Lower lobe of right lung (tissue), 2 donors: ENCODE data around the gene COL9A2. TPM values are rescaled to one million over a fixed set of nuclear protein-coding genes. Genes with fewer than 3 reads are reported as not detected.

Source experiments
- ATAC-seq, 2 donors: fragments of 200-7000 bp; cut with Tn5 transposase; one replicate each; pipeline ENCODE4 v1.9.1; 2020 to 2022; ENCODE audit warnings: mild to moderate bottlenecking in 2 of 2, moderate library complexity in 2 of 2
- DNase-seq: peaks from one replicate; pipeline ENCODE4 v3.0.0-alpha.2; 2020
- H3K27ac ChIP-seq: fragments of 200-600 bp; one replicate; pipeline ENCODE4 v1.8.0; 2022
- H3K27me3 ChIP-seq: fragments of 200-600 bp; one replicate; pipeline ENCODE4 v1.8.0; 2022; ENCODE audit warnings: low read depth
- H3K36me3 ChIP-seq: fragments of 200-600 bp; one replicate; pipeline ENCODE4 v1.8.0; 2022; ENCODE audit warnings: mild to moderate bottlenecking
- H3K4me1 ChIP-seq: fragments of 200-600 bp; one replicate; pipeline ENCODE4 v1.8.0; 2022
- H3K4me3 ChIP-seq: fragments of 200-600 bp; one replicate; pipeline ENCODE4 v1.8.0; 2022; ENCODE audit warnings: mild to moderate bottlenecking
- H3K9me3 ChIP-seq: fragments of 200-600 bp; one replicate; pipeline ENCODE4 v1.8.0; 2022
- intact Hi-C: fragments of 100-400 bp; cut with DNase I; formaldehyde crosslinking; loops from one replicate; pipeline ENCODE4 v1.11.0; 2022
- total RNA-seq: library from RNA; stranded (reverse); fragmentation: NEBNext Ultra II Directional; extraction: Animal tissue kit (Norgen Biotek cat#: 25700); gene quantifications from one replicate; pipeline ENCODE4 v1.2.1, GENCODE V29; 2021
- TF ChIP-seq, protein P1 (sequence below): fragments of 200-600 bp; IDR thresholded peaks from one replicate; pipeline ENCODE4 v1.8.0; 2022; ENCODE audit warnings: antibody characterized with exemption, mild to moderate bottlenecking
- donor health status: DM: no; HTN: yes; CAD: no; lungs with severe emphysema.

The COL9A2 gene
- total RNA-seq, 1 donor from 2014 or later, result 7.6 TPM

DNA sequence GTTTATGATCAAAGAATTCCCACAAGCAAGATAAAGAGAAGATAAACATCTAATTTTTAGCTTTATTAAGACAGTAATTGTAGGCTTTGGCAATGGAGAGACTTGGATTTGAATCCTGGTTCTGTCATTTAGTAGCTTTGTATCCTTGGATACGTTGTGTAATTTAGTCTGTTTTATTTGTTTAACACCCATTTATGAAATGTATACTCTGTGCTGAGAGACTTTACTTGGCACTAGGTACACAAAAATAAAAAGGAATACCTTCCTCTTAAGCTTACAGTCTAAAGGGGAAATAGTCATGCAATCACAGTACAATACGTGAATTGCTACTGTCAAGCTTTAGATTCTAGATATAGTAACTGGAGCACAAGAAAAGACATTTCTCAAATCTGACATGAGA, 35.2 kb downstream of the COL9A2 start:
- peaks cover 93% of the 10 kb centered on the region for H3K36me3 ChIP-seq
- H3K9me3 ChIP-seq, result no peaks in the 10 kb centered on the region
- ATAC-seq, result peak; percentile 39 to 56
- DNase-seq, result no peak
- H3K4me3 ChIP-seq, result no peak overlapping the region
- H3K4me1 ChIP-seq, result no peaks in the 10 kb centered on the region
- no peak overlapping the region for H3K27ac ChIP-seq
- TF ChIP-seq, protein P1, sequence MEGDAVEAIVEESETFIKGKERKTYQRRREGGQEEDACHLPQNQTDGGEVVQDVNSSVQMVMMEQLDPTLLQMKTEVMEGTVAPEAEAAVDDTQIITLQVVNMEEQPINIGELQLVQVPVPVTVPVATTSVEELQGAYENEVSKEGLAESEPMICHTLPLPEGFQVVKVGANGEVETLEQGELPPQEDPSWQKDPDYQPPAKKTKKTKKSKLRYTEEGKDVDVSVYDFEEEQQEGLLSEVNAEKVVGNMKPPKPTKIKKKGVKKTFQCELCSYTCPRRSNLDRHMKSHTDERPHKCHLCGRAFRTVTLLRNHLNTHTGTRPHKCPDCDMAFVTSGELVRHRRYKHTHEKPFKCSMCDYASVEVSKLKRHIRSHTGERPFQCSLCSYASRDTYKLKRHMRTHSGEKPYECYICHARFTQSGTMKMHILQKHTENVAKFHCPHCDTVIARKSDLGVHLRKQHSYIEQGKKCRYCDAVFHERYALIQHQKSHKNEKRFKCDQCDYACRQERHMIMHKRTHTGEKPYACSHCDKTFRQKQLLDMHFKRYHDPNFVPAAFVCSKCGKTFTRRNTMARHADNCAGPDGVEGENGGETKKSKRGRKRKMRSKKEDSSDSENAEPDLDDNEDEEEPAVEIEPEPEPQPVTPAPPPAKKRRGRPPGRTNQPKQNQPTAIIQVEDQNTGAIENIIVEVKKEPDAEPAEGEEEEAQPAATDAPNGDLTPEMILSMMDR, result no peak
- no peaks in the 10 kb centered on the region for H3K27me3 ChIP-seq
- intact Hi-C loops, result no loop called here

DNA sequence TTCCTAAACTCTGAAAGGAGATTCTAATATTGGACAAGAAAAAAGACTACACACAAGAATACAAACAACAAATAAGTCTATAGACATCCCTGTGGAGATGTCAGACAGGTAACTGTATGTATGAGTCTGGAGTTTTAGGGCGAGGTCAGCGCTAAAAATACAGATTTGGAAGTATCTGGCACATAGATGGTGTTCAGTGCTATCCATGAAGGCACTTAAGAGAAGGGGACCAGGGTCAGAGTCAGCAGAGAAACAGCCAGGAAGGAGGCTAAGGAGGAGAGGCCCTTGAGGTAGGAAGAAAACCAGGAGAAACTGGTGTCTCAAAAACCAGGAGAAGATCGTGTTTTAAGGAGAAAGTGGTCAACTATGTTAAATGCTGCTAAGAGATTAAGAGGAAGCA, 41.0 kb downstream of the COL9A2 start:
- no peaks in the 10 kb centered on the region for H3K27me3 ChIP-seq
- TF ChIP-seq, protein P1, result no peak
- intact Hi-C loops, result no loop called here
- no peak overlapping the region for H3K27ac ChIP-seq
- no peaks in the 10 kb centered on the region for H3K9me3 ChIP-seq
- H3K36me3 ChIP-seq, result peaks cover 80% of the 10 kb centered on the region
- DNase-seq (no peak), ATAC-seq (no peak)
- no peak overlapping the region for H3K4me3 ChIP-seq
- no peaks in the 10 kb centered on the region for H3K4me1 ChIP-seq

DNA sequence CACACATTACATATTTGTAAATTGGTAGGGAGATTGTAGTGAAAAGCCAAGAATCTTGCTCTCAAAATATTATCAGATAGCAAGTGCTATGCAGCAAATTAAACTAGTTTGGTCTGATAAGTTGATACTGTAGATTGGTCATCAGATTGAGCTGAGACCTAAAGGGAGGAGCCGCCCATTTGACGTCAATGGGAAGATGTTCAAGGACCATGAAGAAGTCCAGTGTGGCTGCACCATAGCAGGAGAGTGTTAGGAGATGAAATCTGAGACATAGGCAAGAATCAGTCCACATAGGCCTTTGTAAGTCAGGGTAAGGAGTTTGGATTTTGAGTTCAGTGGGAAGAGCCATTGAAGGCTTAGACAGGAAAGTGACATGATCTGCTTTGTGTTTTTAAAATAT, 42.8 kb downstream of the COL9A2 start:
- intact Hi-C loops, result no loop called here
- Histone ChIP-seq H3K36me3 (peaks cover 82% of the 10 kb centered on the region), H3K4me1 (no peaks in the 10 kb centered on the region), H3K4me3 (no peak overlapping the region), H3K27ac (no peak overlapping the region), H3K9me3 (no peaks in the 10 kb centered on the region), H3K27me3 (no peaks in the 10 kb centered on the region)
- DNase-seq, result no peak
- ATAC-seq, result no peak
- TF ChIP-seq, protein P1, result no peak

DNA sequence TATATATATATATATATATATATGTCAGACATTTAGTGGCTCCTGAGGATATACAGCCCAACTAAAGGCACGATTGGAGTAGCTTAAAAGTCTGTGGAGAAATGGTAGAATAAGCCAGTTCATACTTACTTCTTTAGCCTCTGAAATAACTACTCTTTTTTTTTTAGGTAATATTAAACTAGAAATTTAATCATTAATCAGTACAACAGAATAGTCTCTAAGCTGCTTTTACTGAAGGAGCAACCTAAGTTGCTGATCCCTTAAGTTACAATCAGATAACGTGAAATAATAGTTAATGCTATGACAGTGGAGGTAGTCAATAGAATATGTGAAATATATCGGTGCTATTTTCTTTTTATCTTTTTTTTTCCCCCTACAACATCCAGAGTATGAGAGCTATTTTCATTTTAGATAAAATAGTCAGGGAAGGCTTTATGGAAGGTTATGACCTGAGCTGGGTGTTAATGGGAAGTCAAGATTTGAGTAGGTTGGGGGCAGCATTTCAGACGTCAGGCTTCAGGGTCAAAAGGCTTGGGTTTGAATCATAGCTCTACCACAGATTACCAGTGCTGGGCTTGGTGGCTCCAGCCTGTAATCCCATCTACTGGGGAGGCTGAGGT, 43.4 kb downstream of the COL9A2 start:
- DNase-seq, result no peak
- ATAC-seq, result no peak

DNA sequence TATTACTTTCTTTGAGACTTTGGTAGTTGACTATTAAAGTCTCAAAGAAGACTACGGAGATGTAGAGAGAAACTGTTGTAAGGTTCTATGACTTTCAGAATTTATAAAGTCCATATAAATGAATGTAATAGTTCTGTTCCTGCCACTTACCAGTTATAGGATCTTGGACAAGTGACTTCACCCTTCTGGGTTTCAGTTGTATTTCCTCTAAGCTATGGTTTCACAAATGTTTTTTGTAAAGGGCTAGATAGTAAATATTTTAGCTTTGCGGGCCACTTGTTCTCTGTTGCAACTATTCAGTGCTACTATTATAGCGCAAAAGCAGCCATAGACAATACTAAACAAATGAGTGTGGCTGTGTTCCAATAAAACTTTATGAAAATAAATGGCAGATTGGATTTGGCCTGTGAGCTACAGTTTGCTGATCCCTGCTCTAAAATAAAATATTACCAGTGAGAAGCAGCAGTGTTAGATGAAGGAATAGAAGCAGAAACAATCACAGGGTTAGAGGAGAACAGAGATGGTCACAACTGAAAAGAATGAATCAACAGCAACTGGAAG, 44.4 kb downstream of the COL9A2 start:
- Histone ChIP-seq H3K4me3 (no peak overlapping the region), H3K27ac (no peak overlapping the region), H3K9me3 (no peaks in the 10 kb centered on the region), H3K4me1 (no peaks in the 10 kb centered on the region), H3K36me3 (peaks cover 84% of the 10 kb centered on the region), H3K27me3 (no peaks in the 10 kb centered on the region)
- TF ChIP-seq, protein P1, result no peak
- no peak for DNase-seq
- intact Hi-C loops, result no loop called here
- ATAC-seq, result no peak

More for the DNA sequence above, 43.4 kb downstream of the COL9A2 start:
- H3K27me3 ChIP-seq, result no peaks in the 10 kb centered on the region
- no peak overlapping the region for H3K4me3 ChIP-seq
- H3K4me1 ChIP-seq, result no peaks in the 10 kb centered on the region
- intact Hi-C loops, result no loop called here
- H3K9me3 ChIP-seq, result no peaks in the 10 kb centered on the region
- peaks cover 82% of the 10 kb centered on the region for H3K36me3 ChIP-seq
- TF ChIP-seq, protein P1, result no peak
- H3K27ac ChIP-seq, result no peak overlapping the region
